ENCODE data around the gene HMOX2.

HMOX2 gene

GRCh38 chr16:4475880-4476788, at the start of gene HMOX2:
HMOX2 (plus strand) TSS chr16:4476398; CDS start chr16:4505525, 29,127 bp downstream.
- peak; percentile 83 for DNase-seq (ENCODE audit: low read depth)

GRCh38 chr16:4426722-4427372, 49.4 kb upstream of the HMOX2 start:
- DNase-seq (ENCODE audit: low read depth), result no peak

- DNase-seq (ENCODE audit: low read depth), result no peak
Observed at GRCh38 chr16:4428500-4428899, 47.7 kb upstream of the HMOX2 start.

GRCh38 chr16:4431023-4431422, 45.2 kb upstream of the HMOX2 start:
- no peak for DNase-seq (ENCODE audit: low read depth)

- no peak for DNase-seq (ENCODE audit: low read depth)
Observed at GRCh38 chr16:4433228-4433627, 43.0 kb upstream of the HMOX2 start.

- no peak for DNase-seq (ENCODE audit: low read depth)
Observed at GRCh38 chr16:4433914-4434787, 42.0 kb upstream of the HMOX2 start.

GRCh38 chr16:4435337-4436067, 40.7 kb upstream of the HMOX2 start:
- DNase-seq (ENCODE audit: low read depth), result no peak

GRCh38 chr16:4437366-4437765, 38.8 kb upstream of the HMOX2 start:
- no peak for DNase-seq (ENCODE audit: low read depth)

- DNase-seq (ENCODE audit: low read depth), result no peak
Observed at GRCh38 chr16:4442371-4442770, 33.8 kb upstream of the HMOX2 start.

GRCh38 chr16:4443271-4443670, 32.9 kb upstream of the HMOX2 start:
- DNase-seq (ENCODE audit: low read depth), result no peak

- no peak for DNase-seq (ENCODE audit: low read depth)
Observed at GRCh38 chr16:4443986-4444385, 32.2 kb upstream of the HMOX2 start.

GRCh38 chr16:4450430-4450829, 25.8 kb upstream of the HMOX2 start:
- no peak for DNase-seq (ENCODE audit: low read depth)

- DNase-seq (ENCODE audit: low read depth), result no peak
Observed at GRCh38 chr16:4450931-4451519, 25.2 kb upstream of the HMOX2 start.

- DNase-seq (ENCODE audit: low read depth), result no peak
Observed at GRCh38 chr16:4452674-4453073, 23.5 kb upstream of the HMOX2 start.

- DNase-seq (ENCODE audit: low read depth), result no peak
Observed at GRCh38 chr16:4454623-4455022, 21.6 kb upstream of the HMOX2 start.

GRCh38 chr16:4455081-4455480, 21.1 kb upstream of the HMOX2 start:
- no peak for DNase-seq (ENCODE audit: low read depth)

GRCh38 chr16:4455951-4456350, 20.2 kb upstream of the HMOX2 start:
- no peak for DNase-seq (ENCODE audit: low read depth)

GRCh38 chr16:4460936-4461249, 15.3 kb upstream of the HMOX2 start:
- DNase-seq (ENCODE audit: low read depth), result no peak

GRCh38 chr16:4461250-4462085, 14.7 kb upstream of the HMOX2 start:
- DNase-seq (ENCODE audit: low read depth), result no peak

GRCh38 chr16:4463522-4464163, 12.6 kb upstream of the HMOX2 start:
- DNase-seq (ENCODE audit: low read depth), result no peak

All from T-helper 22 cell (primary cell).